SK-MEL-5 (cell line): ENCODE results near the gene DYNLT2. TPM values are rescaled to one million over a fixed set of nuclear protein-coding genes. Genes with fewer than 3 reads are reported as not detected.
"Not testable (repeated sequence)": the region's sequence is repeated elsewhere in the genome, so short reads cannot be mapped to it uniquely, and the experiment has no call there.

Source experiments
- DNase-seq: peaks from one replicate; pipeline ENCODE4 v3.0.0-alpha.2; 2016; ENCODE audit warnings: low read depth, low spot score
- in situ Hi-C: cut with HindIII; loops from 2 replicates; pipeline ENCODE4 v1.10.0; 2016; ENCODE audit warnings: low sequenced_read_pairs, high pct_unique_total_duplicates, low pct_unique_long_range_greater_than_20kb
- total RNA-seq: library from RNA; depleted of rRNA; stranded (reverse); fragments of >200 nt; shearing (Covaris generic); gene quantifications from 2 replicates; pipeline ENCODE4 v1.2.3, GENCODE V29; 2014

Gene DYNLT2
- total RNA-seq, 1 experiment from 2014 or later, result 1.4 TPM

DNA sequence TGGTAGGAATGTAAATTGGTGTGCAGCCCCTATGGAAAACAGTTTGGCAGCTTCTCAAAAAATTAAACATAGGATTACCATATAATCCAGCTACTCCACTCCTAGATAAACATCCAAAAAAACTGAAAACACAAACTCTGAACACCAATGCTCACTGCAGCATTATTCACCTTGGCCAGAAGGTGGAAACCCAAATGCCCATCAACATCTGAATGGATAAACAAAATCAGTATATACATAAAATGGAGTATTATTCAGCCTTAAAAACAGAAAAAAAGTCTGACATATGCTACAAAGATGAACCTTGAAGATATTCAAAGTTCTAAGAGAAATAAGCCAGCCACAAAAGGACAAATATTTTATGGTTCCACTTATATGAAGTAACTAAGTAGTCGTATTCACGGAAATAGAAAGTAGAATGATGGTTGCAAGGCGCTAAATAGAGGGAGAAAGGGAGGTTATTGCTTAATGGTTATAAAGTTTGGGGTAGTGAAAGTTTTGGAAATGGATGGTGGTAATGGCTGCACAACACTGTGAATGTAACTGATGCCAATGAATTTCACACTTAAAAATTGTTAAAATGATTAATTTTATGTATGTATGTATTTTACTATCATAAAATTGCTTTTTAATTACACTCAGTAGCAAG, 31.0 kb downstream of the DYNLT2 start:
- in situ Hi-C loops, result no loop called here
- no peak for DNase-seq

DNA sequence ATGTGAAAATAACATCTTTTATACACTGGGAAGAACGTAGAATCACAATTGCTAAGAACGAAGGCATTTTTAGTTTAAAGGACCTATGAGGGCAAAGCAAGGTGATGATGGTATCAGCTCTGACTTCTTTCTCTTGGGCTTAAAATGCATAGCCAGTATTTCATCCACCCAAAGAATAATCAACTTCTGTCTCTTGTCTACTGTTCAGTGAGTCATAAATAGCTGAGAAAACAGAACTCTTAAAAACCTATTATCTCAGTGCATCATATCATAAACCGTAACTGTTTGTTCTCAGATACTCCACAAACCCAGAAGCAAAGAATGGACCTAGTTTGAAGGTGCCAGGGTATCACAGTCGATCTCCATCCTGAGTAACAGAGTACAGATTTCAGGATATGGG, 32.3 kb downstream of the DYNLT2 start:
- in situ Hi-C loops, result no loop called here
- no peak for DNase-seq

DNA sequence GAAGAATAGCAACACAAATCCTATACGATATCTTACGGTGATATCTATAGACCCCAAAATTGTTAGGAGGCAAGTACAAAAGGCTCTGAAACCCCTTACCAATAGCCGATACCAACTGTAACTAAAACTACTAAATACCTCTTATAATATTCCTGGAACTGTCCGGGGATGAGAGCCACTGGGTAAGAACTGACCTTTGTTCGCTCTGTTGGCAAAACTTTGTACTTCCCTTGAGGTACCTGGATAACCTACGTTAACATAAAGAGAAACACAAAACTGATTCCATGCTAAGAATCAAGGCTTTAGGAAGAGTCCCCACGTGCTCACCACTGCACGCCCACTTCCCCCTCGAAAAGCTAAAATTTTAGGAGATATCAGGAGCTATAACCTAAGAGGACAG, 36.8 kb downstream of the DYNLT2 start:
- no peak for DNase-seq
- in situ Hi-C loops, result no loop called here

DNA sequence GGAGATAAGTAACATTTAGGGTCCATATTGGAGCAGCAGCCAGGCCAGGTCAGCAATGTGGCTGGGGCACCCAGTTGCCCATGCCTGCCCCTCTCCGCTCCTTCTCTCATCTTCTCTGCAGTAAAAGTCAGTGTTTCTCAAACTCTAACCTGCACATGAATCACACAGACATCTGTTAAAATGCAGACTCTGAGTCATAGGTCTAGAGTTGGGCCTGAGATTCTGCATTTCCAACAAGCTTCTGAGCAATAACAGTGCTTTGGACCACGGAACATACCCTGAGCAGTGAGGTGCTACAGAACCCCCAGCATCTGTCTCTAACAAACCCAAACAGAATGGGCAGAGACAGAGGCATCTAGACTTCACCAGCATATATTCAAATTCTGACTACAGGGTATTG, 37.2 kb downstream of the DYNLT2 start:
- in situ Hi-C loops, result no loop called here
- no peak for DNase-seq

DNA sequence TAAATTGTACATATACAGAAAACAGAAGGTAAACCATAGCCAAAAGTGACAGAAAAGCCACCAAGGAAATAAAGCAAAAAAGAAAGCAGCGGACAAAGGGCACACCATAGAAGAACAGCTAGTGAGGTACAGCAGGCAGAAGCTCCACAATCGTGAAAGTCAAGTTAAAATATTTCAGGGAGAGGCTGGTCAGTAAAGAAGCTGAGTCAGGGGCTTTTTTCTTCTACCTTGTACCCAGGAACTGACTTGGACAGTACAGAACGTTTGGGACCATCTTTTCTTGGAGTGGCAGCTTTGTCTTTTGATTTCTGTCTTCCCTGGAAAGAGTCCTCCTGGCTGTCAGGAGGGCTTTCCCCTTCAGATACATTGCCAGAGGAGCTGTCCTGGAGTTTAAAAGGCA, 41.4 kb downstream of the DYNLT2 start:
- in situ Hi-C loops, result no loop called here
- DNase-seq, result no peak

DNA sequence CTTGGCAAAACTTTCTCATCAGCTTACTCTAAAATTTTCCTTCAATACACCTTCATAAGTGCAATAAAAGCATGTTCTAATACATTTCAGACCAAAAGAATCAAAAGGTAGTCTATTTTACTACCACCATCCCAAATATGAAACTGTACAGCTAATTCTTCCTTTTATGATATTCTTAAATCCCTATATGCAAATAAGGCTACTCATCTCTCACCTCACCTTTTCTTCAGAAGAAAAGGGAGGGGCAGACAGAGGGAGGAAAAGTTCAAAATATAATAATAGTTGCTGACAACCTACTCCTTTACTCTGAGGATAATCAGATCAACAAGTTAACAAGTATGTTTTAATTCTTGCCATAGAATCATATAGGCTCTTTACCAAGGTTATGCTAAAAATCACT, 42.1 kb downstream of the DYNLT2 start:
- in situ Hi-C loops, result no loop called here
- no peak for DNase-seq

DNA sequence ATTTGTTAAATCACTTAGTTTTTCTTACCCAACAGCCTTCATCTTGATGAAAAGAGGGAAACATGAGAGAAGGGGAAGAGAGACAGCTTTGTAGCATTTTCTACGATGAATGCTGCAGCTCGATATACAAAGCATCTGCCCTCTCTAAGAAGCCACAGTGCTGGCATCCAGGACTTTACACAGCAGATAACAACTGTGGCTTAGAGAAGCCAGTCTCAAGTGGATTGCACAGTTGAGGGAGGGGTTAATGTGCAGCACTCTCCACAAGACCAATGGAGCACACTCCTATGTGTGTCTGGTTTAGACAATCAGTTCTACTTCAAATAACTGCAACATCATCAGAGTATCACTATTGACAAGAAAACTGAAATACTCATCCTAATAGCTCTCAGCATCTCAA, 43.6 kb downstream of the DYNLT2 start:
- in situ Hi-C loops, result no loop called here
- DNase-seq, result no peak

DNA sequence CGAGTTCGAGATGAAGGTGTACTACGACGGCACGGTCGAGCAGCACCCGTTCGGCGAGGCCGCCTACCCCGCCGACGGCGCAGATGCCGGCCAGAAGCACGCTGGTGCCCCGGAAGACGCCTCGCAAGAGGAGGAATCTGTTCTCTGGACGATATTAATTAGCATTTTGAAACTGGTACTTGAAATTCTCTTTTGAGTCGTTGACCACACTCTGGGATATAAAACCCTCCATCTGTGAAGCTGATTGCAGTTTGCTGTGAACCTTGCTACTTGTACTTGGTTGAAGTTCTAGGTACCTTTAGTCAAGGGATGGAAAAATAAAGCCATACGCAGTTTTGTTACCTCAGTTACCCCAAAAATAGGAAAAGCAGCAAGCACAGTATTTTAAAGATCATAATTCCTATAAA, 48.5 kb downstream of the DYNLT2 start:
- in situ Hi-C loops, result no loop called here
- no peak for DNase-seq

DNA sequence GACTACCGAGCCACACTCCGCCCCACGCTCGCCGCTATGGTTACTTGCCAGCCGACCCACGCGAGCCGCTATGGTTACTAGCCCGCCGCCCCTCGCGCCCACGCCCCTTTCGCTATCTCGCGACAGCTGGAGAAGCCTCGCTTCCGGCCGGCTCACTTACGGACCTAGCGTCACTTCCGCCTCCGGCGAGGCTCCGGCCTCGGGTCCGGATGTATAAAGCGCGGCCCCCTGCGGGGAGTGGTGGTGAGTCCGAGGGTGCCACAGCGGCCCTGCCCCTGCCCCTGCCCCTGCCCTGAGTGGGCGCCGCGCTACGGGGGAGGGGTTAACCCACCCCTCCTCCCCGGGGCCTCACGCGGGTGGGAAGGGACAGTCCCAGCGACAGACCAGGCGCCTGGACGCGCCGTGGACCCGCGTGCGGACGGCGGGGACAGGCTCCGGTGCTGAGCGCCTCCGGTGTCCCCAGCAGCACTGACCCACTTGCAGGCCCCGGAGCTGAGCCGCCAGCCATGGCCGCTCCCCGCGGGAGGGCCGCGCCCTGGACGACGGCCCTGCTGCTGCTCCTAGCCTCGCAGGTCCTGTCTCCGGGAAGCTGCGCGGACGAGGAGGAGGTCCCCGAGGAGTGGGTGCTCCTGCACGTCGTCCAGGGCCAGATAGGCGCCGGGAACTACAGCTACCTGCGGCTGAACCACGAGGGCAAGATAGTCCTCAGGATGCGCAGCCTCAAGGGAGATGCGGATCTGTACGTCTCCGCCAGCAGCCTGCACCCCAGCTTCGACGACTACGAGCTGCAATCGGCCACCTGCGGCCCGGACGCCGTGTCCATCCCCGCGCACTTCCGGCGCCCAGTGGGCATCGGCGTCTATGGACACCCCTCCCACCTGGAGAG, 49.2 kb downstream of the DYNLT2 start, which contains the start of the genes C6orf120 and WDR27:
C6orf120 (plus strand) TSS at position 173 of the 886 bp plus-strand sequence; CDS start at position 507, 334 bp downstream.
WDR27 (minus strand) TSS at position 76 of the 886 bp plus-strand sequence. CDS start 13,024 bp downstream, outside the sequence.
- in situ Hi-C loops, result no loop called here

DNA sequence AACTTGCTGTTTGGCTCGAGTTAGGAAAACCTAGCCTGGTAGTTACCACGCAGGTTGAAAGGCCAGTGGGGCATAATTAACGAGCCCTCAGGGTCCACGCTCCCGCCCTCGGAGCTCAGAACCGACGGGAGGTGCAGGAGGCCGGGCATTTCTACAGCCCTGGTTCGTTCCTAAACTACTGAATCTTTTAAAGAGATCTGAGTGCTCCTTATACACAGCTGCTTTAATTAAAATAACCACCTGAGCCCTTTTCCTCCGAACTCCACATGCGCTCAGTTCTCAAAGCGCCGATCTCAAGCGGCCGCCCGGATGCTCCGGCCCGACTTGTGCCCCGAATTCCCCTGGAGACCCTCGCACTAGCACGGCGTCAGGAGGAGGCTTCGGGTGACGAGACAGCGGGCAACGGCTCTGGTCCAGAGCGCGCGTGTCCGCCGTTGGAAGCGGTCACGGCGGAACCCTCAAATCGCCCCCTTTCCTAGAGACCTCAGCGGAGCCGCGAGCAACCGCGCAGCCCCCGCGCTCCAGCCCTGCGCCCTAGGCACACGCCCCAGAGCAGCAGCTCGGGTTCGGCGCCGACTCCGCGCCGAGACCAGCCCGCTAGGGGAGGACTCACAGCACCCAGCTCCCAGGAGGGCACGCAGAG, 49.9 kb downstream of the DYNLT2 start:
- no peak for DNase-seq
- in situ Hi-C loops, result no loop called here

More for the DNA sequence above, 49.2 kb downstream of the DYNLT2 start, which contains the start of the genes C6orf120 and WDR27:
- DNase-seq, result peak; percentile 94

DNA sequence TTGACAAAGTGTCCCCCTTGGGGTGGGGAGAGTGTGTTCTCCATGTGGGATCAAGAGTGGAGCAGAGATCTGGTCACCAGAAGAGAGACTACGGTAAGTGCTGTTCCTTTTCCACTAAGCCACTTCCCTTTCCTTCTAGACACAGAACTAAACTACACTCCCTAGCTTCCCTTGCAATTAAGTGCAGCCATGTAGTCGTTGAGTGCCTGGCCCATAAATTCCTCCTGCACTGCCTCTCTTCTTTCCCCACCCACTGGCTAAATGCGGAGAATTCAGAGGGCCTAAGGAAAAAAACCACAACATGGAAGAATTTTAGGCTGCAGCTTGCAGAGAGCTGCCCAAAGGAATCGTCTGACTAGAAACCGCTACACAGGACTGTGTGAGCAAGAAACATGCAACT, 51.1 kb downstream of the DYNLT2 start:
- DNase-seq, result no peak
- in situ Hi-C loops, result no loop called here

DNA sequence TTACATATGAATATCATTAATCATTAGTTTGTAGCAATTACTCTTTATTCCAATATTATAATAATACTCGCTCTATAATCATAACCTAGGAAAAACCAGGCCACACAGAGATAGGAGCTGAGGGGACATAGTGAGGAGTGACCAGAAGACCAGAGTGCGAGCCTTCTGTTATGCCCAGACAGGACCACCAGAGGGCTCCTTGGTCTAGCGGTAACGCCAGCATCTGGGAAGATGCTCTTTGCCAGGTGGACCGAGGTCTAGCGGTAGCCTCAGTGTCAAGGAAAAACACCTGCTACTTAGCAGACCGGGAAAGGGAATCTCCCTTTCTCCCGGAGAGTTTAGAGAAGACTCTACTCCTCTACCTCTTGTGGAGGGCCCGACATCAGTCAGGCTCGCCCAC, 54.3 kb downstream of the DYNLT2 start:
- in situ Hi-C loops, result not testable (repeated sequence)
- peak; percentile 17 for DNase-seq

DNA sequence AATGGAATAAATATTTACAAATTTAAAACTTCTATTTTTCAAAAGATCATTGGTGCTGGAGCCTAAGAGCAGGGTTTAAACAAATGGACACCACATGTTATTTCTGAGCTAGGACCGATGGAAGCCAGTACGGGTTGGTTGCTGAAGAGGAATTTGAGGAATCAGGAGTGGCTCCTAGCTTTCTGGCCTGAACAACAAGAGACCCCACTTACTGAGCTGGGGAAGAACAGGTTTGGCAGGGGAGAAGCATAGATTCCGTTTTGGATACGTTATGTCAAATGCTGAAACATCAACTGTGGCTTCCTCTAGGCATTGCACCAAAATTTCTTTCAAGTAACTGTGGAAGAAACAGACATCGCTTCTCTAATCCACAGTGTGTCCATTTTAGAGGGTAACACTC, 56.2 kb downstream of the DYNLT2 start:
- in situ Hi-C loops, result no loop called here

DNA sequence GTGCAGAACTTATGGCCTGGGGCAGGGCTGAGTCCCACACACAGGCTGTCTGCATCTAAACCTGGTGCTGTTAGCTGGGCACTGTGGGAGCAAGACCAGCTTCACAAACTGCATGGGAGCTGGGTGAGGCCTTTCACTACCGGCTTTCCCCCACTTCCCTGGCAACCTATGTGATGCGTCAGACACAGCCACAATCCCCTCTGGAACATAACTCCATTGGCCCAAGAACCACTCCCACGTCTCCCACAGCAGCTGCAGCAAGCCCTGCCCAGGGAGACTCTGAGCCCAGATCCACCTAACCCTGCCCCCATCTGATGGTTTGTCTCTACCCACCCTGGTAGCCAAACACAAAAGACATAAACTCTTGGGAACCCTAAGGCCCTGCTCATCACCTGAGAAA, 58.9 kb downstream of the DYNLT2 start:
- DNase-seq, result no peak
- in situ Hi-C loops, result no loop called here

More for the DNA sequence above, 56.2 kb downstream of the DYNLT2 start:
- DNase-seq, result no peak

DNA sequence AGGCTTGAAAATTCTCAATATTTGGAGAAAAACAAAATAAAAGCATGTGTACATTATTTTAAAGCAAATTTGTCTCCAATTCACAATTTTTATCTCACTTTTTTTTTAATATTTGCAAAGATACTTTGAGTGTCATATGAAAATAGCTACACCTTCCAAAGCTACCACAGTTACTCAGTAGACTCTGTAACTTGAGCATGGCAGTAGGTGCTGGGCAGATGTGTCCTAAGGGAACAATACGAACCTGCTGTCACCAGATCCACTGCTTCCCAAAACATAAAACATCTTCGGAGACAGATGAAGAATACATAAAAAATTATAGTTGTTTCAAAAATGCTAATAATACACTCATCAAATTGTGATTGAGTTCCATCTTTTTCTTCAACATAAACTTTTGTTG, 60.1 kb downstream of the DYNLT2 start:
- in situ Hi-C loops, result no loop called here
- DNase-seq, result no peak
